LNCAP (cell line): Measurements from ENCODE around the gene EFCAB5.

Experiments used
- CTCF ChIP-seq: fragments of 450-650 bp; IDR thresholded peaks from 2 replicates; pipeline ENCODE4 v1.5.1; 2017; ENCODE audit warnings: mild to moderate bottlenecking

Gene EFCAB5

GRCh38 chr17:29929533-29930408 lies 11.7 kb upstream of the EFCAB5 start, which contains the start of gene SSH2:
Gene SSH2, minus strand, starts transcription at chr17:29930228. Its CDS starts 228 bp downstream, at chr17:29930000.
- no peak for TF ChIP-seq CTCF

- no peak for TF ChIP-seq CTCF
These were observed 10.9 kb upstream of the EFCAB5 start for GRCh38 chr17:29930409-29931010.

GRCh38 chr17:29931231-29931932 lies 10.1 kb upstream of the EFCAB5 start:
- peak; percentile 86 for TF ChIP-seq CTCF

- TF ChIP-seq CTCF = no peak; the same call in 1 of the 2 replicates
These were observed 8.1 kb upstream of the EFCAB5 start for GRCh38 chr17:29933379-29933778.

GRCh38 chr17:29936724-29937123 lies 4.7 kb upstream of the EFCAB5 start:
- no peak for TF ChIP-seq CTCF

- TF ChIP-seq CTCF = no peak
These were observed 3.8 kb downstream of the EFCAB5 start for GRCh38 chr17:29945281-29945680.

GRCh38 chr17:29948448-29949215 lies 7.2 kb downstream of the EFCAB5 start:
- TF ChIP-seq CTCF = no peak
